ENCODE results near the gene JARID2.

- TF ChIP-seq CTCF (IDR thresholded peaks at IDR 0.05; ENCODE audit: low read depth, low read length) (no peak), MAX (IDR thresholded peaks at IDR 0.05; ENCODE audit: low read depth, low read length) (no peak), POLR2A (IDR thresholded peaks at IDR 0.05; ENCODE audit: extremely low read depth, insufficient read length) (no peak), MYC (IDR thresholded peaks at IDR 0.05; ENCODE audit: low read depth, low read length) (no peak)
Observed at GRCh38 chr6:15436451-15436850, 190.6 kb downstream of the JARID2 start.

Measured in NB4 (cell line).